DMS53 treated with DMSO at 0.1 percent for 48 hours (cell line): ENCODE measurements around the gene C4orf54.

Source experiments
- DNase-seq: peaks from one replicate; lab custom pipeline; 2025; ENCODE audit not compliant: unreplicated experiment; lab: John Stamatoyannopoulos, UW

C4orf54 gene

GRCh38 chr4:99625369-99625768 lies 32.3 kb downstream of the C4orf54 start:
- no peak for DNase-seq

GRCh38 chr4:99624141-99624719 lies 33.4 kb downstream of the C4orf54 start:
- DNase-seq, result no peak

GRCh38 chr4:99622341-99622740 lies 35.3 kb downstream of the C4orf54 start:
- no peak for DNase-seq

GRCh38 chr4:99617374-99617773 lies 40.3 kb downstream of the C4orf54 start:
- DNase-seq, result no peak

GRCh38 chr4:99615170-99615820 lies 42.3 kb downstream of the C4orf54 start:
- DNase-seq, result no peak

- no peak for DNase-seq
These were observed 43.1 kb downstream of the C4orf54 start for GRCh38 chr4:99614491-99614890.

- no peak for DNase-seq
These were observed 44.9 kb downstream of the C4orf54 start for GRCh38 chr4:99612704-99613103.

GRCh38 chr4:99612281-99612680 lies 45.3 kb downstream of the C4orf54 start:
- DNase-seq, result no peak

- DNase-seq, result no peak
These were observed 46.9 kb downstream of the C4orf54 start for GRCh38 chr4:99610605-99611175.

- no peak for DNase-seq
These were observed 49.2 kb downstream of the C4orf54 start for GRCh38 chr4:99608417-99608816.
